ENCODE results near the gene MBD3. TPM values are rescaled to one million over a fixed set of nuclear protein-coding genes. Genes with fewer than 3 reads are reported as not detected.

The MBD3 gene
- total RNA-seq, 1 donor: 73.4 TPM

GRCh38 chr19:1626417-1627010 lies 33.8 kb upstream of the MBD3 start:
- no peak for DNase-seq (ENCODE audit: low read depth)
- H3K4me3 ChIP-seq (ENCODE audit: low read depth, low read length): no peak overlapping the region
- no peak for TF ChIP-seq CTCF (IDR thresholded peaks at IDR 0.05; ENCODE audit: insufficient read depth, low read depth, low read length)

GRCh38 chr19:1624458-1624857 lies 31.8 kb upstream of the MBD3 start:
- H3K4me3 ChIP-seq (ENCODE audit: low read depth, low read length): no peak overlapping the region
- peak; percentile 56 for DNase-seq (ENCODE audit: low read depth)
- peak; percentile 81 for TF ChIP-seq CTCF (IDR thresholded peaks at IDR 0.05; ENCODE audit: insufficient read depth, low read depth, low read length)

- H3K4me3 ChIP-seq (ENCODE audit: low read depth, low read length): no peak overlapping the region
- no peak for DNase-seq (ENCODE audit: low read depth)
- no peak for TF ChIP-seq CTCF (IDR thresholded peaks at IDR 0.05; ENCODE audit: insufficient read depth, low read depth, low read length)
Measured at GRCh38 chr19:1622541-1622940, 29.9 kb upstream of the MBD3 start.

- no peak for TF ChIP-seq CTCF (IDR thresholded peaks at IDR 0.05; ENCODE audit: insufficient read depth, low read depth, low read length)
- no peak for DNase-seq (ENCODE audit: low read depth)
- no peak overlapping the region for H3K4me3 ChIP-seq (ENCODE audit: low read depth, low read length)
Measured at GRCh38 chr19:1622007-1622406, 29.3 kb upstream of the MBD3 start.

- no peak overlapping the region for H3K4me3 ChIP-seq (ENCODE audit: low read depth, low read length)
- no peak for DNase-seq (ENCODE audit: low read depth)
- no peak for TF ChIP-seq CTCF (IDR thresholded peaks at IDR 0.05; ENCODE audit: insufficient read depth, low read depth, low read length)
Measured at GRCh38 chr19:1621574-1621973, 28.9 kb upstream of the MBD3 start.

GRCh38 chr19:1621021-1621420 lies 28.4 kb upstream of the MBD3 start:
- TF ChIP-seq CTCF (IDR thresholded peaks at IDR 0.05; ENCODE audit: insufficient read depth, low read depth, low read length): no peak
- no peak overlapping the region for H3K4me3 ChIP-seq (ENCODE audit: low read depth, low read length)
- DNase-seq (ENCODE audit: low read depth): no peak

GRCh38 chr19:1620502-1620901 lies 27.8 kb upstream of the MBD3 start:
- DNase-seq (ENCODE audit: low read depth): no peak
- TF ChIP-seq CTCF (IDR thresholded peaks at IDR 0.05; ENCODE audit: insufficient read depth, low read depth, low read length): no peak
- H3K4me3 ChIP-seq (ENCODE audit: low read depth, low read length): no peak overlapping the region

All from fibroblast of villous mesenchyme (primary cell).